Neural progenitor cell (in vitro differentiated cells): ENCODE measurements around the gene DEFB126. TPM values are rescaled to one million over a fixed set of nuclear protein-coding genes. Genes with fewer than 3 reads are reported as not detected.
A peak's percentile ranks its signal among the peaks of the same experiment; 100 is the strongest.
"Not testable (repeated sequence)": the region's sequence is repeated elsewhere in the genome, so short reads cannot be mapped to it uniquely, and the experiment has no call there.

ENCODE experiments used
- DNase-seq: peaks from one replicate; pipeline ENCODE4 v3.0.0-alpha.2; 2016; ENCODE audit warnings: low spot score
- H2AFZ ChIP-seq: fragments of 200-600 bp; sonication (generic); replicated peaks from 2 replicates; pipeline ENCODE4 v1.6.1; 2016; ENCODE audit warnings: antibody characterized with exemption
- H3F3A ChIP-seq: fragments of 200-600 bp; sonication (generic); 2 replicates; pipeline ENCODE4 v1.6.1; 2016; ENCODE audit warnings: antibody characterized with exemption, low read depth
- H3K27ac ChIP-seq: fragments of 200-600 bp; sonication (generic); 2 replicates; pipeline ENCODE4 v1.5.1; 2016; ENCODE audit warnings: mild to moderate bottlenecking
- H3K27me3 ChIP-seq: fragments of 200-600 bp; sonication (generic); 2 replicates; pipeline ENCODE4 v1.6.1; 2016; ENCODE audit warnings: mild to moderate bottlenecking, moderate library complexity
- H3K36me3 ChIP-seq: fragments of 200-600 bp; sonication (generic); 2 replicates; pipeline ENCODE4 v1.5.1; 2016
- H3K4me1 ChIP-seq: fragments of 200-600 bp; sonication (generic); 2 replicates; pipeline ENCODE4 v1.6.1; 2016; ENCODE audit warnings: mixed run types
- H3K4me2 ChIP-seq: fragments of 200-600 bp; sonication (generic); 2 replicates; pipeline ENCODE4 v1.6.1; 2016
- H3K4me3 ChIP-seq: fragments of 200-600 bp; sonication (generic); 2 replicates; pipeline ENCODE4 v1.5.1; 2016
- H3K79me2 ChIP-seq: fragments of 200-600 bp; sonication (generic); 2 replicates; pipeline ENCODE4 v1.6.1; 2016; ENCODE audit warnings: low read depth
- H3K9ac ChIP-seq: fragments of 200-600 bp; sonication (generic); 2 replicates; pipeline ENCODE4 v1.6.1; 2016
- H3K9me3 ChIP-seq: fragments of 200-600 bp; sonication (generic); 2 replicates; pipeline ENCODE4 v1.5.1; 2016; ENCODE audit warnings: low read depth
- H4K20me1 ChIP-seq: fragments of 200-600 bp; sonication (generic); 2 replicates; pipeline ENCODE4 v1.6.1; 2016; ENCODE audit warnings: low read depth
- H3K27ac Mint-ChIP-seq: 3 replicates; pipeline ENCODE4 v1.8.0; 2021; ENCODE audit warnings: mixed read lengths
- H3K27me3 Mint-ChIP-seq: 2 replicates; pipeline ENCODE4 v1.8.0; 2022; ENCODE audit warnings: low read depth, mild to moderate bottlenecking, inconsistent platforms, moderate library complexity, mixed read lengths; ENCODE audit not compliant: insufficient read depth
- H3K36me3 Mint-ChIP-seq: 3 replicates; pipeline ENCODE4 v1.8.0; 2021; ENCODE audit warnings: mixed read lengths
- H3K4me1 Mint-ChIP-seq: 3 replicates; pipeline ENCODE4 v1.8.0; 2021; ENCODE audit warnings: mixed read lengths
- H3K4me3 Mint-ChIP-seq: 3 replicates; pipeline ENCODE4 v1.8.0; 2021; ENCODE audit warnings: mild to moderate bottlenecking, moderate library complexity, mixed read lengths
- H3K9me3 Mint-ChIP-seq: 3 replicates; pipeline ENCODE4 v1.8.0; 2020; ENCODE audit warnings: mixed read lengths
- EZH2 ChIP-seq: fragments of 200-600 bp; sonication (generic); IDR thresholded peaks from 2 replicates; pipeline ENCODE4 v1.6.1; 2017; ENCODE audit warnings: antibody characterized with exemption, mild to moderate bottlenecking, moderate library complexity
- EZH2phosphoT487 ChIP-seq: fragments of 200-600 bp; sonication (generic); IDR thresholded peaks from 2 replicates; pipeline ENCODE4 v1.6.1; 2017; ENCODE audit warnings: antibody characterized with exemption
- total RNA-seq: library from RNA; depleted of rRNA; stranded (reverse); fragments of >200 nt; gene quantifications from 2 replicates; pipeline ENCODE4 v1.2.3, GENCODE V29; 2015; ENCODE audit warnings: low replicate concordance
- TF ChIP-seq, protein P1 (sequence below): fragments of 200-600 bp; sonication (generic); IDR thresholded peaks from 2 replicates; pipeline ENCODE4 v1.5.1; 2017; ENCODE audit warnings: antibody characterized with exemption, mild to moderate bottlenecking

Gene DEFB126
- total RNA-seq, 1 donor from 2014 or later = not detected

GRCh38 chr20:117518-117917, 24.9 kb upstream of the DEFB126 start:
- Histone ChIP-seq H3K4me1 (no peaks in the 10 kb centered on the region), H3K9ac (no peak overlapping the region), H3K4me2 (no peak overlapping the region), H4K20me1 (no peaks in the 10 kb centered on the region), H3K27me3 (peaks cover 35% of the 10 kb centered on the region), H3K4me3 (no peak overlapping the region), H2AFZ (no peak overlapping the region), H3K36me3 (no peaks in the 10 kb centered on the region), H3F3A (no peaks in the 10 kb centered on the region), H3K27ac (no peak overlapping the region), H3K9me3 (no peaks in the 10 kb centered on the region), H3K79me2 (no peaks in the 10 kb centered on the region)
- Mint-ChIP-seq H3K27ac (no peak overlapping the region), H3K4me3 (no peak overlapping the region), H3K9me3 (peaks cover 9% of the 10 kb centered on the region), H3K4me1 (no peaks in the 10 kb centered on the region), H3K27me3 (peaks cover 8% of the 10 kb centered on the region), H3K36me3 (no peaks in the 10 kb centered on the region)
- TF ChIP-seq, protein P1, sequence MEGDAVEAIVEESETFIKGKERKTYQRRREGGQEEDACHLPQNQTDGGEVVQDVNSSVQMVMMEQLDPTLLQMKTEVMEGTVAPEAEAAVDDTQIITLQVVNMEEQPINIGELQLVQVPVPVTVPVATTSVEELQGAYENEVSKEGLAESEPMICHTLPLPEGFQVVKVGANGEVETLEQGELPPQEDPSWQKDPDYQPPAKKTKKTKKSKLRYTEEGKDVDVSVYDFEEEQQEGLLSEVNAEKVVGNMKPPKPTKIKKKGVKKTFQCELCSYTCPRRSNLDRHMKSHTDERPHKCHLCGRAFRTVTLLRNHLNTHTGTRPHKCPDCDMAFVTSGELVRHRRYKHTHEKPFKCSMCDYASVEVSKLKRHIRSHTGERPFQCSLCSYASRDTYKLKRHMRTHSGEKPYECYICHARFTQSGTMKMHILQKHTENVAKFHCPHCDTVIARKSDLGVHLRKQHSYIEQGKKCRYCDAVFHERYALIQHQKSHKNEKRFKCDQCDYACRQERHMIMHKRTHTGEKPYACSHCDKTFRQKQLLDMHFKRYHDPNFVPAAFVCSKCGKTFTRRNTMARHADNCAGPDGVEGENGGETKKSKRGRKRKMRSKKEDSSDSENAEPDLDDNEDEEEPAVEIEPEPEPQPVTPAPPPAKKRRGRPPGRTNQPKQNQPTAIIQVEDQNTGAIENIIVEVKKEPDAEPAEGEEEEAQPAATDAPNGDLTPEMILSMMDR = no peak
- TF ChIP-seq EZH2phosphoT487 = no peak
- TF ChIP-seq EZH2 = no peak
- DNase-seq = no peak

DNA sequence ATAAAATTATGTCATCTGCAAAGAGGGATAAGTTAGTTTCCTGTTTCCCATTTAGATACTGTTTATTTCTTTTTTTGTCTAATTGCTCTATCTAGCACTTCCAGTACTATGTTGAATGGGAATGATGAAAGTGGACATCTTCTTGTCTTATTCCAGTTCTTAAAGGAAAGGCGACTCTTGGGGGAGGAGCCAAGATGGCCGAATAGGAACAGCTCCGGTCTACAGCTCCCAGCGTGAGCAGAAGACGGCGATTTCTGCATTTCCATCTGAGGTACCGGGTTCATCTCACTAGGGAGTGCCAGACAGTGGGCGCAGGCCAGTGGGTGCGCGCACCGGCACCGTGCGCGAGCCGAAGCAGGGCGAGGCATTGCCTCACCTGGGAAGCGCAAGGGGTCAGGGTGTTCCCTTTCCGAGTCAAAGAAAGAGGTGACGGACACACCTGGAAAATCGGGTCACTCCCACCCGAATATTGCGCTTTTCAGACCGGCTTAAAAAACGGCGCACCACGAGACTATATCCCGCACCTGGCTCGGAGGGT, 12.5 kb upstream of the DEFB126 start:
- not testable (repeated sequence) for H3K27me3 Mint-ChIP-seq, H3K36me3 ChIP-seq, H4K20me1 ChIP-seq, H3K9me3 ChIP-seq, H3K27ac ChIP-seq, H2AFZ ChIP-seq, H3K79me2 ChIP-seq, H3K4me1 Mint-ChIP-seq, H3K27ac Mint-ChIP-seq, DNase-seq, H3K36me3 Mint-ChIP-seq, H3F3A ChIP-seq, H3K4me1 ChIP-seq, H3K9me3 Mint-ChIP-seq, H3K9ac ChIP-seq, H3K4me2 ChIP-seq, H3K27me3 ChIP-seq, H3K4me3 ChIP-seq, H3K4me3 Mint-ChIP-seq

DNA sequence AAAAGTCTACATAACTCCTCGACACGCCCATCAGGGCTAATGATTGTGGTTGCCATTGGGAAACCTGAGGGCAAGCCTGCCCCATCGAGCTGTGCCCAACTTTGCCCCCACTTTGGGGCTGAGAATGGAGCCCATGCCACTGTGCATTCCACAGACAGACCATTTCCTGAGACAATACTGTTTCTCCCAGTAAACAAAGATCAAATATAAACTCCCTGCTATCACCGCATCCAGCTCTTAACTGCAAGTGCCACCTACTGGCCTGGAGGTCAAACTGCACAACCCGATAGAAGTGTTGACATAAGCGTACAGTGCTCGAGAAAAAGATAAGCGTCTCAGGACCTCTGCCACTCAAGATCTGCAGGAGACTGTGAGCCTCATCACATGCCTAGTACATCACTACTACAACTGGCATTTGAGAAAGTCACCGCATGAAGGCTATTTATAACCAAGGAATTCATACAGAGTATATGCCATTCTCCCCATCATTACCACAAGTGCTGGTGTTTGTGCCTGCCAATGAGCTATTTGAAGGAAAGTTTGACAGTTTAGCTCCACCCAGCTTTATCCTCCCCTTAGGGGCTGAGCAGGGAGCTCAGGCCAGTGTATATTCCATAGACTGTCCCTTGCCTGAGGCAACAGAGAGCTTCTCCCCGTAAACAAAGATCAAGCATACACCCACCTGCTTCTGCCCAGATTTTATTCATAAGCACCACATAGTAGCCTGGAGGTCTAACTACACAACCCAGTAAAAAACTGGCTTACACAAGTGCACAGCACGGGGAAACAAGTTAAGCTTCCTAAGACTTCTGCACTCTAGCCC, 4.5 kb upstream of the DEFB126 start:
- Histone ChIP-seq H3K4me2 (no peak overlapping the region), H3K36me3 (no peaks in the 10 kb centered on the region), H3K79me2 (no peaks in the 10 kb centered on the region), H3F3A (no peaks in the 10 kb centered on the region), H4K20me1 (no peaks in the 10 kb centered on the region), H3K27ac (no peak overlapping the region), H3K27me3 (peaks cover 29% of the 10 kb centered on the region), H3K9ac (no peak overlapping the region), H3K4me3 (no peak overlapping the region), H3K4me1 (no peaks in the 10 kb centered on the region), H3K9me3 (peaks cover 5% of the 10 kb centered on the region), H2AFZ (no peak overlapping the region)
- H3K4me3 Mint-ChIP-seq = no peak overlapping the region
- H3K27me3 Mint-ChIP-seq = no peaks in the 10 kb centered on the region
- no peak for TF ChIP-seq EZH2
- TF ChIP-seq EZH2phosphoT487 = no peak
- TF ChIP-seq, protein P1 = peak; percentile 33
- no peaks in the 10 kb centered on the region for H3K4me1 Mint-ChIP-seq
- peaks cover 14% of the 10 kb centered on the region for H3K9me3 Mint-ChIP-seq
- no peak for DNase-seq
- H3K36me3 Mint-ChIP-seq = no peaks in the 10 kb centered on the region
- H3K27ac Mint-ChIP-seq = no peak overlapping the region

- peaks cover 11% of the 10 kb centered on the region for H3K4me1 ChIP-seq
- no peak for DNase-seq
- no peaks in the 10 kb centered on the region for H3K9me3 Mint-ChIP-seq
- peaks cover 3% of the 10 kb centered on the region for H3K9me3 ChIP-seq
- no peaks in the 10 kb centered on the region for H3K36me3 ChIP-seq
- H3K27me3 Mint-ChIP-seq = peaks cover 2% of the 10 kb centered on the region
- H2AFZ ChIP-seq = peak overlapping the region; percentile 69
- no peak overlapping the region for H3K4me3 ChIP-seq
- H3K27me3 ChIP-seq = peaks cover 81% of the 10 kb centered on the region
- H3F3A ChIP-seq = no peaks in the 10 kb centered on the region
- no peaks in the 10 kb centered on the region for H3K36me3 Mint-ChIP-seq
- H3K4me2 ChIP-seq = peak overlapping the region; percentile 36
- H3K79me2 ChIP-seq = no peaks in the 10 kb centered on the region
- no peaks in the 10 kb centered on the region for H4K20me1 ChIP-seq
- H3K4me3 Mint-ChIP-seq = no peak overlapping the region
- peaks cover 6% of the 10 kb centered on the region for H3K4me1 Mint-ChIP-seq
- H3K9ac ChIP-seq = no peak overlapping the region
- H3K27ac ChIP-seq = no peak overlapping the region
- TF ChIP-seq EZH2phosphoT487 (no peak), EZH2 (no peak)
- TF ChIP-seq, protein P1 = no peak
- H3K27ac Mint-ChIP-seq = no peak overlapping the region
These were observed 3.5 kb downstream of the DEFB126 start for GRCh38 chr20:145877-146276.
